H9 (cell line): Measurements from ENCODE around the gene TP53BP1. TPM values are rescaled to one million over a fixed set of nuclear protein-coding genes. Genes with fewer than 3 reads are reported as not detected.

ENCODE experiments used
- DNase-seq: peaks from one replicate; pipeline ENCODE4 v3.0.0-alpha.2; 2017
- H2AFZ ChIP-seq: one replicate; pipeline ENCODE4 v1.6.1; 2013; ENCODE audit warnings: mild to moderate bottlenecking, low read length, control low read depth, moderate library complexity
- H2AK5ac ChIP-seq: 2 replicates; pipeline ENCODE4 v1.6.1; 2013; ENCODE audit warnings: low read length, control low read depth, mixed read lengths; ENCODE audit not compliant: insufficient read length
- H2BK120ac ChIP-seq: one replicate; pipeline ENCODE4 v1.6.1; 2013; ENCODE audit warnings: low read depth, mild to moderate bottlenecking, low read length, control low read depth, inconsistent platforms; ENCODE audit not compliant: poor library complexity, severe bottlenecking
- H2BK12ac ChIP-seq: 2 replicates; pipeline ENCODE4 v1.6.1; 2013; ENCODE audit warnings: low read length, control low read depth, mixed read lengths, low read depth; ENCODE audit not compliant: insufficient read length
- H2BK15ac ChIP-seq: 2 replicates; pipeline ENCODE4 v1.6.1; 2013; ENCODE audit warnings: low read depth, low read length, control low read depth
- H2BK20ac ChIP-seq: one replicate; pipeline ENCODE4 v1.6.1; 2013; ENCODE audit warnings: low read depth, mild to moderate bottlenecking, low read length, control low read depth, inconsistent platforms; ENCODE audit not compliant: poor library complexity, severe bottlenecking
- H2BK5ac ChIP-seq: 2 replicates; pipeline ENCODE4 v1.6.1; 2013; ENCODE audit warnings: low read length, control low read depth, mixed read lengths; ENCODE audit not compliant: insufficient read length
- H3K14ac ChIP-seq: 2 replicates; pipeline ENCODE4 v1.6.1; 2013; ENCODE audit warnings: low read length, control low read depth; ENCODE audit not compliant: insufficient read depth
- H3K18ac ChIP-seq: 2 replicates; pipeline ENCODE4 v1.6.1; 2013; ENCODE audit warnings: low read depth, mild to moderate bottlenecking, mixed read lengths, low read length, control low read depth; ENCODE audit not compliant: insufficient read length
- H3K23ac ChIP-seq: 2 replicates; pipeline ENCODE4 v1.6.1; 2013; ENCODE audit warnings: low read length, control low read depth, mixed read lengths, low read depth; ENCODE audit not compliant: insufficient read length
- H3K23me2 ChIP-seq: 2 replicates; pipeline ENCODE4 v1.6.1; 2013; ENCODE audit warnings: low read depth, mild to moderate bottlenecking, mixed read lengths, low read length, control low read depth; ENCODE audit not compliant: insufficient read length, poor library complexity, severe bottlenecking
- H3K27ac ChIP-seq: 2 replicates; pipeline ENCODE4 v1.5.1; 2013; ENCODE audit warnings: low read length, control low read depth, mixed read lengths, low read depth; ENCODE audit not compliant: insufficient read length
- H3K27me3 ChIP-seq: 2 replicates; pipeline ENCODE4 v1.6.1; 2013; ENCODE audit warnings: low read length, control low read depth, inconsistent platforms; ENCODE audit not compliant: insufficient read depth
- H3K4ac ChIP-seq: 2 replicates; pipeline ENCODE4 v1.6.1; 2013; ENCODE audit warnings: low read depth, mild to moderate bottlenecking, control low read depth, inconsistent platforms, low read length, moderate library complexity
- H3K4me1 ChIP-seq: 2 replicates; pipeline ENCODE4 v1.6.1; 2013; ENCODE audit warnings: low read length, control low read depth, inconsistent platforms; ENCODE audit not compliant: insufficient read depth
- H3K4me2 ChIP-seq: 2 replicates; pipeline ENCODE4 v1.6.1; 2013; ENCODE audit warnings: low read length, control low read depth, mixed read lengths; ENCODE audit not compliant: insufficient read length, insufficient read depth
- H3K56ac ChIP-seq: 2 replicates; pipeline ENCODE4 v1.6.1; 2013; ENCODE audit warnings: low read depth, mild to moderate bottlenecking, mixed read lengths, low read length, control low read depth; ENCODE audit not compliant: insufficient read length
- H3K79me1 ChIP-seq: 2 replicates; pipeline ENCODE4 v1.6.1; 2013; ENCODE audit warnings: low read depth, mild to moderate bottlenecking, moderate library complexity, low read length, control low read depth, inconsistent platforms; ENCODE audit not compliant: insufficient read depth, poor library complexity, severe bottlenecking
- H3K79me2 ChIP-seq: 2 replicates; pipeline ENCODE4 v1.6.1; 2013; ENCODE audit warnings: low read length, control low read depth, inconsistent platforms; ENCODE audit not compliant: insufficient read depth
- H3K9ac ChIP-seq: 2 replicates; pipeline ENCODE4 v1.6.1; 2013; ENCODE audit warnings: low read length, control low read depth, mixed read lengths; ENCODE audit not compliant: insufficient read length; ENCODE audit errors: extremely low read depth
- H3K9me3 ChIP-seq: one replicate; pipeline ENCODE4 v1.6.1; 2013; ENCODE audit warnings: low read depth, low read length, inconsistent platforms; ENCODE audit not compliant: control insufficient read depth
- H3T11ph ChIP-seq: one replicate; pipeline ENCODE4 v1.6.1; 2013; ENCODE audit warnings: mild to moderate bottlenecking, low read length, control low read depth, inconsistent platforms
- H4K20me1 ChIP-seq: one replicate; pipeline ENCODE4 v1.6.1; 2013; ENCODE audit not compliant: control insufficient read depth, insufficient read length, insufficient read depth
- H4K5ac ChIP-seq: 2 replicates; pipeline ENCODE4 v1.6.1; 2013; ENCODE audit warnings: low read depth, mild to moderate bottlenecking, mixed read lengths, low read length, control low read depth; ENCODE audit not compliant: insufficient read length
- H4K8ac ChIP-seq: replicated peaks from 2 replicates; pipeline ENCODE4 v1.6.1; 2013; ENCODE audit warnings: low read length, control low read depth, mixed read lengths, low read depth; ENCODE audit not compliant: insufficient read length
- H4K91ac ChIP-seq: 2 replicates; pipeline ENCODE4 v1.6.1; 2013; ENCODE audit warnings: low read depth, mild to moderate bottlenecking, moderate library complexity, mixed read lengths, low read length, control low read depth; ENCODE audit not compliant: insufficient read length
- H3K27ac Mint-ChIP-seq, 3 experiments: 2 replicates in 2 of 3; 3 replicates in 1 of 3; pipeline ENCODE4 v1.8.0; 2020 to 2021; ENCODE audit warnings: mixed read lengths in 3 of 3, mild to moderate bottlenecking in 1 of 3, moderate library complexity in 1 of 3
- H3K27me3 Mint-ChIP-seq: 2 replicates; pipeline ENCODE4 v1.8.0; 2021; ENCODE audit warnings: low read depth, mild to moderate bottlenecking, moderate library complexity, mixed read lengths
- H3K36me3 Mint-ChIP-seq, 3 experiments: 2 replicates in 2 of 3; 3 replicates in 1 of 3; pipeline ENCODE4 v1.8.0; 2020 to 2021; ENCODE audit warnings: low read depth in 3 of 3, mixed read lengths in 3 of 3; ENCODE audit not compliant: insufficient read depth in 1 of 3
- H3K4me1 Mint-ChIP-seq, 2 experiments: 2 replicates each; pipeline ENCODE4 v1.8.0; 2020; ENCODE audit warnings: mixed read lengths in 2 of 2
- H3K4me3 Mint-ChIP-seq, 2 experiments: 2 replicates in 1 of 2; 3 replicates in 1 of 2; pipeline ENCODE4 v1.8.0; 2020 to 2021; ENCODE audit warnings: mild to moderate bottlenecking in 2 of 2, mixed read lengths in 2 of 2, moderate library complexity in 1 of 2
- H3K9me3 Mint-ChIP-seq, 2 experiments: 2 replicates in 1 of 2; 3 replicates in 1 of 2; pipeline ENCODE4 v1.8.0; 2020; ENCODE audit warnings: mild to moderate bottlenecking in 2 of 2, mixed read lengths in 2 of 2, moderate library complexity in 1 of 2
- CTCF ChIP-seq: fragments of 200-600 bp; sonication (generic); conservative IDR thresholded peaks from 3 replicates; pipeline ENCODE4 v1.8.0; 2021; ENCODE audit warnings: antibody characterized with exemption, mild to moderate bottlenecking
- WGBS: extraction: QIAGEN DNeasy Blood & Tissue Kit; methylation state at CpG from one replicate; pipeline ENCODE4 v1.1.7; 2013; ENCODE audit warnings: missing lambda C conversion rate, low lambda C conversion rate, mixed read lengths; ENCODE audit not compliant: insufficient read length; ENCODE audit errors: extremely low coverage; 5-methylcytosine and 5-hydroxymethylcytosine counted together
- total RNA-seq: library from RNA; stranded (reverse); gene quantifications from 2 replicates; pipeline ENCODE4 v1.2.1, GENCODE V29; 2021

TP53BP1 gene
- total RNA-seq, 1 experiment from 2014 or later, result 81.5 TPM

GRCh38 chr15:43484455-43484854 is 8.5 kb downstream of the TP53BP1 start:
- no CpG with 5 or more reads among the region's 2 CpGs for WGBS
- Histone ChIP-seq H3K79me1 (no peaks in the 10 kb centered on the region), H2AK5ac (no peak overlapping the region), H4K5ac (no peak overlapping the region), H3K4me2 (no peak overlapping the region), H2BK5ac (no peak overlapping the region), H4K20me1 (no peaks in the 10 kb centered on the region), H4K91ac (no peak overlapping the region), H3T11ph (no peak overlapping the region), H2BK12ac (no peak overlapping the region), H2BK120ac (no peak overlapping the region), H2BK20ac (no peak overlapping the region), H3K23ac (no peak overlapping the region), H3K18ac (no peak overlapping the region), H3K14ac (no peak overlapping the region), H3K9me3 (no peaks in the 10 kb centered on the region), H3K27ac (peak overlapping the region; percentile 40), H3K23me2 (no peaks in the 10 kb centered on the region), H2BK15ac (no peak overlapping the region), H4K8ac (no peak overlapping the region), H2AFZ (no peak overlapping the region), H3K4me1 (no peaks in the 10 kb centered on the region; the same call in 1 of the 2 replicates), H3K56ac (no peak overlapping the region), H3K79me2 (peaks cover 2% of the 10 kb centered on the region; the same call in 1 of the 2 replicates), H3K27me3 (no peaks in the 10 kb centered on the region), H3K4ac (no peak overlapping the region), H3K9ac (no peak overlapping the region)
- no peak overlapping the region for H3K4me3 Mint-ChIP-seq
- DNase-seq, result no peak
- H3K4me1 Mint-ChIP-seq, result peaks cover 0 to 4% of the 10 kb centered on the region in 2 experiments; a peak in 1 of 4 replicates
- H3K36me3 Mint-ChIP-seq, result peaks cover 49 to 80% (median 70%) of the 10 kb centered on the region in 3 experiments
- no peaks in the 10 kb centered on the region for H3K27me3 Mint-ChIP-seq
- H3K27ac Mint-ChIP-seq, result peak overlapping the region; percentile 3 to 86 (median 27); a peak in 5 of 7 replicates
- H3K9me3 Mint-ChIP-seq, result no peaks in the 10 kb centered on the region
- no peak for TF ChIP-seq CTCF
